CD14-positive monocyte (primary cell): ENCODE data around the gene ZC3H12C. TPM values are rescaled to one million over a fixed set of nuclear protein-coding genes. Genes with fewer than 3 reads are reported as not detected.
A peak's percentile ranks its signal among the peaks of the same experiment; 100 is the strongest.

ENCODE experiments used
- DNase-seq, 3 donors: peaks; one replicate each; pipeline ENCODE4 v3.0.0-alpha.2; 2011 to 2022
- H2AFZ ChIP-seq: 2 replicates; pipeline ENCODE4 v1.6.0; 2012; ENCODE audit warnings: mild to moderate bottlenecking, low read depth, low read length, inconsistent platforms; ENCODE audit not compliant: insufficient read depth, poor library complexity, severe bottlenecking
- H3K27ac ChIP-seq, 2 donors: 1 replicate in 1 of 2; 2 replicates in 1 of 2; pipeline ENCODE4 v1.5.1; 2012 to 2013; ENCODE audit warnings: low read length in 2 of 2, control low read depth in 1 of 2, inconsistent platforms in 1 of 2, low read depth in 1 of 2, mild to moderate bottlenecking in 1 of 2
- H3K27me3 ChIP-seq, 2 donors: one replicate each; pipeline versions ENCODE4 v1.6.0 to v1.6.1; 2011 to 2013; ENCODE audit warnings: low read length in 2 of 2; ENCODE audit not compliant: control insufficient read depth in 2 of 2, insufficient read depth in 2 of 2
- H3K36me3 ChIP-seq, 2 donors: replicated peaks in 1 of 2; 1 replicate in 1 of 2; 2 replicates in 1 of 2; pipeline versions ENCODE4 v1.5.1 to v1.6.1; 2012 to 2013; ENCODE audit warnings: low read length in 2 of 2, control low read depth in 1 of 2, inconsistent platforms in 1 of 2, mild to moderate bottlenecking in 1 of 2; ENCODE audit not compliant: insufficient read depth in 2 of 2, control insufficient read depth in 1 of 2
- H3K4me1 ChIP-seq, 2 donors: 1 replicate in 1 of 2; 2 replicates in 1 of 2; pipeline versions ENCODE4 v1.5.1 to v1.6.1; 2012 to 2013; ENCODE audit warnings: low read length in 2 of 2, control low read depth in 1 of 2, inconsistent platforms in 1 of 2, mild to moderate bottlenecking in 1 of 2, moderate library complexity in 1 of 2; ENCODE audit not compliant: insufficient read depth in 2 of 2, control insufficient read depth in 1 of 2
- H3K4me2 ChIP-seq: replicated peaks from 2 replicates; pipeline ENCODE3; 2012; ENCODE audit warnings: low read length, moderate library complexity, mild to moderate bottlenecking; ENCODE audit not compliant: poor library complexity, severe bottlenecking; ENCODE audit errors: extremely low read depth
- H3K4me3 ChIP-seq, 3 experiments: fragments of 200-600 bp in 1 of 3; sonication (generic) in 1 of 3; replicated peaks in 1 of 3; 1 replicate in 2 of 3; 2 replicates in 1 of 3; pipeline ENCODE4 v1.5.1; 2011 to 2013; ENCODE audit warnings: low read length in 3 of 3, mild to moderate bottlenecking in 3 of 3, control low read depth in 2 of 3, low read depth in 2 of 3, inconsistent platforms in 1 of 3, moderate library complexity in 1 of 3
- H3K79me2 ChIP-seq: 2 replicates; pipeline ENCODE4 v1.6.0; 2012; ENCODE audit warnings: mild to moderate bottlenecking, control low read depth, inconsistent platforms, low read length, moderate library complexity; ENCODE audit not compliant: insufficient read depth
- H3K9ac ChIP-seq: 2 replicates; pipeline ENCODE4 v1.6.0; 2017; ENCODE audit warnings: low read length, mild to moderate bottlenecking; ENCODE audit not compliant: insufficient read depth, poor library complexity, severe bottlenecking
- H3K9me3 ChIP-seq, 2 donors: replicated peaks in 1 of 2; 1 replicate in 1 of 2; 2 replicates in 1 of 2; pipeline versions ENCODE4 v1.5.1 to v1.6.1; 2012 to 2013; ENCODE audit warnings: low read length in 2 of 2, control low read depth in 1 of 2; ENCODE audit not compliant: control insufficient read depth in 1 of 2, insufficient read depth in 1 of 2
- H4K20me1 ChIP-seq: 2 replicates; pipeline ENCODE4 v1.6.0; 2012; ENCODE audit warnings: mild to moderate bottlenecking, low read length, control low read depth, moderate library complexity; ENCODE audit not compliant: insufficient read depth
- H3K27ac Mint-ChIP-seq, 7 donors: one replicate each; pipeline ENCODE4 v1.8.0; 2020; ENCODE audit warnings: mild to moderate bottlenecking in 7 of 7, mixed read lengths in 7 of 7, moderate library complexity in 6 of 7, inconsistent platforms in 2 of 7
- H3K27me3 Mint-ChIP-seq, 3 donors: one replicate each; pipeline ENCODE4 v1.8.0; 2021 to 2022; ENCODE audit warnings: low read depth in 3 of 3, mild to moderate bottlenecking in 3 of 3, mixed read lengths in 3 of 3, moderate library complexity in 3 of 3, inconsistent platforms in 1 of 3
- H3K36me3 Mint-ChIP-seq, 2 donors: one replicate each; pipeline ENCODE4 v1.8.0; 2020; ENCODE audit warnings: mixed read lengths in 2 of 2, inconsistent platforms in 1 of 2, mild to moderate bottlenecking in 1 of 2
- H3K4me1 Mint-ChIP-seq: one replicate; pipeline ENCODE4 v1.8.0; 2020; ENCODE audit warnings: mild to moderate bottlenecking, mixed read lengths
- H3K4me3 Mint-ChIP-seq, 2 donors: one replicate each; pipeline ENCODE4 v1.8.0; 2020; ENCODE audit warnings: mild to moderate bottlenecking in 2 of 2, mixed read lengths in 2 of 2, moderate library complexity in 1 of 2
- H3K9me3 Mint-ChIP-seq, 7 donors: one replicate each; pipeline ENCODE4 v1.8.0; 2020 to 2022; ENCODE audit warnings: mixed read lengths in 7 of 7, mild to moderate bottlenecking in 6 of 7, moderate library complexity in 6 of 7, inconsistent platforms in 2 of 7
- CTCF ChIP-seq: fragments of 200-600 bp; IDR thresholded peaks from one replicate; pipeline ENCODE4 v1.8.0; 2022; ENCODE audit warnings: antibody characterized with exemption, mild to moderate bottlenecking
- WGBS: methylation state at CpG from one replicate; pipeline ENCODE4 v1.1.5; 2013; ENCODE audit warnings: missing lambda C conversion rate; ENCODE audit not compliant: insufficient coverage; 5-methylcytosine and 5-hydroxymethylcytosine counted together
- intact Hi-C, 2 donors: fragments of 100-400 bp; cut with micrococcal nuclease; formaldehyde crosslinking; loops; one replicate each; pipeline versions ENCODE4 v1.15.0 to v1.15.1; 2023
- polyA plus RNA-seq, 3 donors: library from polyadenylated mRNA; depleted of rRNA in 1 of 3; unstranded in 2 of 3; stranded (reverse) in 1 of 3; fragments of 300-500 nt in 2 of 3; fragments of >200 nt in 1 of 3; fragmentation: Illumina TruSeq in 2 of 3; gene quantifications; 1 replicate in 2 of 3; 2 replicates in 1 of 3; pipeline ENCODE4 v1.2.3, GENCODE V29; 2012 to 2021

Gene ZC3H12C
- polyA plus RNA-seq, 3 donors: 0.47 to 2.6 (median 0.73) TPM

GRCh38 chr11:110141812-110142211 is 48.6 kb downstream of the ZC3H12C start:
- Mint-ChIP-seq H3K4me3 (no peak overlapping the region), H3K9me3 (no peaks in the 10 kb centered on the region), H3K36me3 (peaks cover 11 to 12% of the 10 kb centered on the region in 2 donors), H3K27me3 (no peaks in the 10 kb centered on the region), H3K27ac (no peak overlapping the region), H3K4me1 (peaks cover under 1% of the 10 kb centered on the region)
- Histone ChIP-seq H3K9ac (no peak overlapping the region), H4K20me1 (no peaks in the 10 kb centered on the region), H3K36me3 (no peaks in the 10 kb centered on the region), H3K79me2 (no peaks in the 10 kb centered on the region), H3K9me3 (no peaks in the 10 kb centered on the region), H3K27ac (no peak overlapping the region), H3K4me2 (no peak overlapping the region), H2AFZ (no peak overlapping the region), H3K27me3 (no peaks in the 10 kb centered on the region), H3K4me3 (no peak overlapping the region), H3K4me1 (no peaks in the 10 kb centered on the region)
- DNase-seq: no peak
- intact Hi-C loops: no loop called here
- TF ChIP-seq CTCF: no peak

GRCh38 chr11:110147962-110148709 is 54.9 kb downstream of the ZC3H12C start:
- peak overlapping the region in 2 of 7 donors; percentile 16 to 66 for H3K27ac Mint-ChIP-seq
- peaks cover 2 to 10% of the 10 kb centered on the region in 2 donors for H3K36me3 Mint-ChIP-seq
- no peak overlapping the region for H3K27ac ChIP-seq
- no peaks in the 10 kb centered on the region for H4K20me1 ChIP-seq
- no peak overlapping the region for H3K4me2 ChIP-seq
- TF ChIP-seq CTCF: no peak
- intact Hi-C loops: no loop called here
- H3K9me3 ChIP-seq: no peaks in the 10 kb centered on the region
- no peak overlapping the region for H2AFZ ChIP-seq
- peaks cover under 1 to 8% of the 10 kb centered on the region in 2 donors for H3K36me3 ChIP-seq
- peaks cover 3 to 7% of the 10 kb centered on the region in 2 donors for H3K4me1 ChIP-seq
- no CpG with 5 or more reads among the region's 3 CpGs for WGBS
- H3K4me1 Mint-ChIP-seq: peaks cover 17% of the 10 kb centered on the region
- no peaks in the 10 kb centered on the region for H3K27me3 Mint-ChIP-seq
- no peak overlapping the region for H3K4me3 Mint-ChIP-seq
- H3K27me3 ChIP-seq: no peaks in the 10 kb centered on the region
- no peak overlapping the region for H3K4me3 ChIP-seq
- no peak overlapping the region for H3K9ac ChIP-seq
- no peak for DNase-seq
- H3K79me2 ChIP-seq: no peaks in the 10 kb centered on the region
- H3K9me3 Mint-ChIP-seq: no peaks in the 10 kb centered on the region
